Measurements from ENCODE around the gene PPP4R3B. TPM values are rescaled to one million over a fixed set of nuclear protein-coding genes. Genes with fewer than 3 reads are reported as not detected.

PPP4R3B gene
- total and polyA plus RNA-seq, 2 of the 13 experiments (the other 11 are each of a cell fraction or from before 2014, with no cell fraction given), result 24.2 to 53.0 TPM

- peak; percentile 96 for TF ChIP-seq ZNF546 (CRISPR knock-in tag; conservative IDR thresholded peaks at IDR 0.05)
- TF ChIP-seq ZNF678 (CRISPR knock-in tag; IDR thresholded peaks at IDR 0.05), result peak; percentile 33; the same call in 1 of the 2 replicates
- TF ChIP-seq ZNF260 (CRISPR knock-in tag; IDR thresholded peaks at IDR 0.05; ENCODE audit: borderline replicate concordance, low read depth), result peak; percentile 92; the same call in 1 of the 2 replicates
- TF ChIP-seq CENPX (CRISPR knock-in tag; IDR thresholded peaks at IDR 0.05), result no peak
- 0 out of 2 replicates have a peak, but pooled peaks have one; percentile 16 for TF ChIP-seq ATF7 (IDR thresholded peaks at IDR 0.05)
- TF ChIP-seq ATF7 (CRISPR knock-in tag; IDR thresholded peaks at IDR 0.05), result 0 out of 2 replicates have a peak, but pooled peaks have one; percentile 33
- peak; percentile 99 for TF ChIP-seq ZNF687 (CRISPR knock-in tag; IDR thresholded peaks at IDR 0.05)
- TF ChIP-seq RARA (CRISPR knock-in tag; IDR thresholded peaks at IDR 0.05), result no peak; the same call in none of the 2 replicates
- TF ChIP-seq ZNF614 (CRISPR knock-in tag; IDR thresholded peaks at IDR 0.05; ENCODE audit: borderline replicate concordance), result peak; percentile 99
- TF ChIP-seq HOXA7 (CRISPR knock-in tag; IDR thresholded peaks at IDR 0.05), result no peak; the same call in 1 of the 2 replicates
- TF ChIP-seq HNRNPLL (IDR thresholded peaks at IDR 0.05; ENCODE audit: low read depth, low read length, poor library complexity, severe bottlenecking), result peak; percentile 93
- peak; percentile 71 for TF ChIP-seq ASH2L (IDR thresholded peaks at IDR 0.05; ENCODE audit: insufficient read length, low read depth, low read length)
- peak; percentile 92 for TF ChIP-seq NFYC (CRISPR knock-in tag; IDR thresholded peaks at IDR 0.05)
- peak; percentile 100 for TF ChIP-seq ZNF788 (CRISPR knock-in tag; IDR thresholded peaks at IDR 0.05; ENCODE audit: borderline replicate concordance)
- peak; percentile 98 for TF ChIP-seq ZNF501 (CRISPR knock-in tag; IDR thresholded peaks at IDR 0.05)
- peak; percentile 89 for TF ChIP-seq ATF1 (CRISPR knock-in tag; IDR thresholded peaks at IDR 0.05)
- TF ChIP-seq ZNF331 (CRISPR knock-in tag; IDR thresholded peaks at IDR 0.05), result peak; percentile 97
- TF ChIP-seq SNAPC4 (CRISPR knock-in tag; IDR thresholded peaks at IDR 0.05), result peak; percentile 68; the same call in 1 of the 2 replicates
- peak; percentile 96 for TF ChIP-seq ZNF335 (CRISPR knock-in tag; IDR thresholded peaks at IDR 0.05)
- 0 out of 2 replicates have a peak, but pooled peaks have one; percentile 57 for TF ChIP-seq ZBTB7A (CRISPR knock-in tag; IDR thresholded peaks at IDR 0.05)
- TF ChIP-seq SMAD1 (CRISPR knock-in tag; IDR thresholded peaks at IDR 0.05; ENCODE audit: borderline replicate concordance, low read depth), result peak; percentile 83; the same call in 1 of the 2 replicates
Measured at GRCh38 chr2:55617175-55618024, at the start of gene PPP4R3B (continued).
